Aorta (tissue), 5 donors: ENCODE results near the gene PPARG. TPM values are rescaled to one million over a fixed set of nuclear protein-coding genes. Genes with fewer than 3 reads are reported as not detected.

Experiments
- ATAC-seq: fragments of 200-7000 bp; cut with Tn5 transposase; one replicate; pipeline ENCODE4 v1.9.1; 2022; ENCODE audit warnings: moderate library complexity; ENCODE audit not compliant: low FRiP score
- DNase-seq, 2 donors: peaks; one replicate each; pipeline ENCODE4 v3.0.0-alpha.2; 2020
- H3K27ac ChIP-seq, 2 donors: one replicate each; pipeline ENCODE4 v1.5.1; 2013; ENCODE audit warnings: low read length in 2 of 2, mild to moderate bottlenecking in 2 of 2, moderate library complexity in 2 of 2, control low read depth in 1 of 2, inconsistent platforms in 1 of 2, low read depth in 1 of 2
- H3K27me3 ChIP-seq, 2 donors: one replicate each; pipeline ENCODE4 v1.6.1; 2013; ENCODE audit warnings: control low read depth in 1 of 2, low read length in 1 of 2, mild to moderate bottlenecking in 1 of 2, moderate library complexity in 1 of 2; ENCODE audit not compliant: insufficient read depth in 2 of 2, control insufficient read depth in 1 of 2
- H3K36me3 ChIP-seq, 2 donors: one replicate each; pipeline ENCODE4 v1.6.1; 2013; ENCODE audit warnings: control low read depth in 1 of 2, low read length in 1 of 2, mild to moderate bottlenecking in 1 of 2; ENCODE audit not compliant: insufficient read depth in 2 of 2, control insufficient read depth in 1 of 2
- H3K4me1 ChIP-seq, 2 donors: one replicate each; pipeline ENCODE4 v1.6.1; 2013; ENCODE audit warnings: low read length in 2 of 2, control low read depth in 1 of 2, mild to moderate bottlenecking in 1 of 2, moderate library complexity in 1 of 2; ENCODE audit not compliant: insufficient read depth in 2 of 2, control insufficient read depth in 1 of 2
- H3K4me3 ChIP-seq, 2 donors: one replicate each; pipeline ENCODE4 v1.5.1; 2013; ENCODE audit warnings: low read length in 2 of 2, control low read depth in 1 of 2, mild to moderate bottlenecking in 1 of 2
- H3K9me3 ChIP-seq: one replicate; pipeline ENCODE4 v1.6.1; 2013; ENCODE audit warnings: mild to moderate bottlenecking, low read length; ENCODE audit not compliant: control insufficient read depth
- WGBS, 2 donors: extraction: QIAGEN DNeasy Blood & Tissue Kit; methylation state at CpG; one replicate each; pipeline ENCODE4 v1.1.7; 2013; 5-methylcytosine and 5-hydroxymethylcytosine counted together
- intact Hi-C, 2 donors: fragments of 100-400 bp; cut with DNase I; formaldehyde crosslinking; loops; one replicate each; pipeline versions ENCODE4 v1.14.2 to v1.15.0; 2022
- long read RNA-seq, 2 donors: library from polyadenylated mRNA; unstranded; transcript quantifications; one replicate each; pipeline ENCODE4 v2.0.0, GENCODE V29; 2020 to 2021
- polyA plus RNA-seq, 2 donors: library from polyadenylated mRNA; stranded (reverse); fragments of 200-250 nt; gene quantifications; one replicate each; pipeline ENCODE4 v1.2.3, GENCODE V29; 2013
- total RNA-seq, 2 donors: library from RNA; stranded (reverse); fragmentation: NEBNext Ultra II Directional; extraction: Animal tissue kit (Norgen Biotek cat#: 25700); gene quantifications; one replicate each; pipeline ENCODE4 v1.2.1, GENCODE V29; 2021
- donor health status: healthy with polysubstance abuse.
- donor health status: Bipolar disorder and iron deficiency.
- donor health status: DM: no; HTN: no; CAD: no.
- donor health status: DM: no; HTN: no; CAD: no.
- donor health status: DM: yes; HTN: yes; CAD: no.

Gene PPARG
- 10 to 100 TPM; 17.9 to 21.0 TPM for total RNA-seq
- polyA plus RNA-seq = 10 to 100 TPM in 1 of 2 donors, 1 to 10 TPM in 1; 5.1 to 17.0 TPM
- long read RNA-seq, donor 1, transcript PPARG-206 (8 exons, 2,006 nt) = minor isoform, 11 of 61 reads
- long read RNA-seq, donor 1, transcript PPARG-202 (8 exons, 1,870 nt) = major isoform, 28 of 61 reads
- long read RNA-seq, donor 1, partial matches to known transcripts = 5 of 61 reads
- long read RNA-seq, donor 1, other reads (novel, unspliced or antisense) = 13 of 61 reads
- long read RNA-seq, donor 2, transcript PPARG-202 (8 exons, 1,870 nt) = major isoform, 8 of 18 reads
- long read RNA-seq, donor 2, partial matches to known transcripts = 0 of 18 reads
- long read RNA-seq, donor 2, other reads (novel, unspliced or antisense) = 6 of 18 reads

DNA sequence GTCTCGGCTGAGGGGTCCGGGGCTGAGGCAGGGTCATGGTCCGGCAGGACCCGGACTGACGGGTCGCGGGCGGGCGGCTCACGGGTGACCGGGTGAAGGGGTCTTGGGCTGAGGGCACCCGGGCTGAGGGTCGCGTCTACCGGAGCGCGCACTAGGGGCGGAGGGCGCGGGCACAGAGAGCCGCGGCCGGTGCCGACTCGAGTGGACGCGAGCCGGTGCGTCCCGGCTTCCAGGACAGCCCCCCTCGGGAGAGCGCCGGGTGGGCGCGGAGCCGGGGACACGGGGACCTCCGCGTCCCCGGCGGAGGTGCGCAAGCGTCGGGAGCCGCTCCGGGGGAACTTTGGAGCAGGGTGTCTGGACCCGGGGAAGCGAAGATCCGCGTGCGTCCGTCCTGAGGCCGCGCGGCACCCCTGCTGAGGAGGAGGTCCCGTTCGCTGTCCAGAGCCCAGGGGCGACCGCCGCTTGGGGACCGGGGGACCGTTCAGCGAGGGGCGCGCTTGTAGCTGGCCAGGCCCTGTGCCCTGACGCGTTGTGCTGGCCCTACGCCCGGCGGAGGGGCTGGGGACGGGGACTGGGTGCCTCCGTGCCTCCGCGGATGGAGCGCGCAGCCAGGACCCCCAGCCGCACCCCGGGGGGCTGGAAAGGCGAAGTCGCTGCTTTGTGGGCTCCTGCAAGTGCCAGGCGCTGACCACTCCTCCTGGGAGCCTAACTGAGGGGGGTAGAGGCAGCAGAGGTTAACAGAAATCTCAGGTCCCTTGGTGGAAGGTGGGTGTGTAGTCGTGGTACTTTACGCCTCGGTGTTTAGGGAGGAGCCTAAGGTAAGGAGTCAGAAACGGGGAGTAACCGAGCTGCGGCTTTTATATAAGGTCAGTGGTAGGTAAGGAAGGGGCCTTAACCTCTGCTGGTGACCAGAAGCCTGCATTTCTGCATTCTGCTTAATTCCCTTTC is at the start of gene PPARG:
TSS of gene PPARG (plus strand) at position 889 of the 948 bp plus-strand sequence. CDS start 90,642 bp downstream, outside the sequence.
- Histone ChIP-seq H3K36me3 (no peaks in the 10 kb centered on the region), H3K27ac (no peak within 1 kb of the TSS), H3K4me3 (peak within 1 kb of the TSS; percentile 27 to 62), H3K27me3 (no peaks in the 10 kb centered on the region), H3K9me3 (no peaks in the 10 kb centered on the region), H3K4me1 (no peaks in the 10 kb centered on the region)
- intact Hi-C loops = loop anchor here (10.0 kb wide), 2 partner anchors 154 to 186 kb away; no protein-coding TSS in a partner anchor
- ATAC-seq (peak; percentile 59), DNase-seq (peak; percentile 54 to 81)
- WGBS, 2 donors = 1% methylated on average over 78 to 87 of the region's 87 CpGs

DNA sequence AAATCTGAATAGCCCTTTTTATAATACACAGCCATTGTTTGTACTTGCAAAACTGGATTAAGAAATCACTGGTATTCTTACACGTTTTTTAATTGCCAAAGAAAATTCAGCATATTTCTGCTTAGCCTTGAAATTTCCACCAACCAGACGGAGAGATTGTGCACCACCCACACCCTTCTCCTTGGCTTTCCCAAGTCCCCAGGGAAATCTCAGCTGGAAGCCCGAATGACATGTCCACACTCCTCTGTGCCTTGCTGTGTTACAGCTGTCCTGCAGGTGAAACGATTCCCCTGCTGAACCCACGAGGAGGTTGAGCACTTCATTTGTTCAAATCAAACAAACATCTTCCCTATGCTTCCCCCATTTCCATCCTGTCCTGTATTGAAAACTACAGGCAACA is 49.6 kb upstream of the PPARG start:
- no peak for DNase-seq

DNA sequence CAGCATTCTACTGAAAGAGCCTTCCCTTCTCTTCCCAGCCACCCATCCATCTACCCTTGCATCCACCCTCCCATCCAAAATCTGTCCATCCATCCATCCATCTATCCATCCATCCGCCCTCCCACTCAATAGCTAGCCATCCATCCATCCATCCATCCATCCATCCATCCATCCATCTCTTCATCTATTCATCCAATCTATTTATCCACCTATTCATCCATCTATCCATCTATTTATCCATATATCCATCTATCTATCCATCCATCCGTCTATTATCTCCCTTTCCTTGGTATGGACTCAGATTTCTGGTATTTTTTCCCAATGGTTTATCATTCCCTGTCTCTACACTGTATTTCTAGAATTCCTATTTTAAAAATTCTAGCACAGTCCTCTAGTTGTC is 46.1 kb upstream of the PPARG start:
- intact Hi-C loops = no loop called here

More for the DNA sequence above, 49.6 kb upstream of the PPARG start:
- Histone ChIP-seq H3K9me3 (peaks cover 1% of the 10 kb centered on the region), H3K36me3 (no peaks in the 10 kb centered on the region), H3K27ac (no peak overlapping the region), H3K4me1 (no peaks in the 10 kb centered on the region), H3K4me3 (no peak overlapping the region), H3K27me3 (no peaks in the 10 kb centered on the region)
- WGBS, 2 donors = 7 to 11% methylated on average over 5 of the region's 5 CpGs
- intact Hi-C loops = no loop called here
- ATAC-seq = peak; percentile 73

DNA sequence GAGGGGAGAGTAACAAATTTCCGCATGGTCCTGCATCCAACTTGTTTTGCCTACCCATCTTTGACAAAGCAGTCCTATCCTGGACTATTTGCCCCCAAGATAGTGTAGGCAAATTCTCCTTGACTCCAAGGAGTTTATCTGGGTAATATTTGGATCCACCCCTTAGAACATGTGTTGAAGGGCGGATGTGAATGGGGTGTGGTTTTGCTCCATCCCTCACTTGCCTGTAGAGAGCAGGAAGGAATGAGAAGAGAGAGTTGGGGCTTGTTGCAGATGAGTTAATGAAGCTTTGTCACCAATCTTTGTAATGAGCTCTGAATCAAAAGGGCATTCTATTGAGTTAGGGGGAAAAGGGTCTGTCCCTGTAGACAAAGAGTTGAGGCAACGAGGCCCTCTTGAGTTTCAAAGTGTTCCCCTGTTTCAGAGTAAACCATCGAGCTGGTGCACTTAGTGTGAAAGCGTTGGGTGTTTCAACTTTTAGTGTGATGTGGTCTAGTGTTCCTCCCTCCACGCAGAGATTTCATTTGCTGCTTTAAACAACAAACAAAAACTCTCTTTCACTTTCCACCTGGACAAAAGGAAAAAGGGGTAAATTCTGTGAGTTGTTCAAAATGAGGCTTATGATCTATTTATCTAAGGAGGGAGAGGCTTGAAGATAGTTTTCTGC is 42.2 kb upstream of the PPARG start:
- intact Hi-C loops = no loop called here
- 71 to 73% methylated on average over 6 of the region's 6 CpGs for WGBS, 2 donors
- Histone ChIP-seq H3K27ac (no peak overlapping the region), H3K4me3 (no peak overlapping the region), H3K27me3 (peaks cover 0 to 3% of the 10 kb centered on the region in 2 donors), H3K9me3 (peaks cover under 1% of the 10 kb centered on the region), H3K4me1 (no peaks in the 10 kb centered on the region), H3K36me3 (no peaks in the 10 kb centered on the region)
- DNase-seq = no peak
- ATAC-seq = no peak

More for the DNA sequence above, 46.1 kb upstream of the PPARG start:
- no peak for ATAC-seq
- Histone ChIP-seq H3K27me3 (peaks cover 0 to 3% of the 10 kb centered on the region in 2 donors), H3K36me3 (no peaks in the 10 kb centered on the region), H3K4me3 (no peak overlapping the region), H3K9me3 (peaks cover 1% of the 10 kb centered on the region), H3K27ac (no peak overlapping the region), H3K4me1 (no peaks in the 10 kb centered on the region)
- 60 to 77% methylated on average over 2 of the region's 2 CpGs for WGBS, 2 donors
- no peak for DNase-seq

DNA sequence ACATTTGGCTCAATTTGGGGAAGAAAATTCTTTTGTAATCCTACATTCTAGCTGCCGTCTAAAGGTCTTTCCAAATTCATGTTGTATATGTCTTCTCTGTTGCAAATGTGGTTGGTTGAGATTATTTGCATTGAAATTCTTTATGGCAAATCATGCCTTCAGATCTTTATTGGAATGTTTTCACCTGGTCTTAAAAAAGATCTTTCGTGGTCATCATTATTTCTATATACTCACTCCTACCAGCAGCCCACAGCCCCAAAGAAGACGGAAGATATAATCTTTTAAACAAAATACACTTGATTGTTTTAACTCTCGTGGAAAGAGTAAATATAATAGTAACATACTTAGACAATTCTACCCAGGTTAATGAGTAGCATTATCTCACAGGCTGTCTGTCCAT is 41.5 kb upstream of the PPARG start:
- peaks cover 0 to 3% of the 10 kb centered on the region in 2 donors for H3K27me3 ChIP-seq
- no peak overlapping the region for H3K27ac ChIP-seq
- 79 to 81% methylated on average over 4 of the region's 4 CpGs for WGBS, 2 donors
- no peak for DNase-seq
- no peaks in the 10 kb centered on the region for H3K36me3 ChIP-seq
- no peaks in the 10 kb centered on the region for H3K4me1 ChIP-seq
- H3K9me3 ChIP-seq = no peaks in the 10 kb centered on the region
- H3K4me3 ChIP-seq = no peak overlapping the region
- intact Hi-C loops = no loop called here
- ATAC-seq = no peak

DNA sequence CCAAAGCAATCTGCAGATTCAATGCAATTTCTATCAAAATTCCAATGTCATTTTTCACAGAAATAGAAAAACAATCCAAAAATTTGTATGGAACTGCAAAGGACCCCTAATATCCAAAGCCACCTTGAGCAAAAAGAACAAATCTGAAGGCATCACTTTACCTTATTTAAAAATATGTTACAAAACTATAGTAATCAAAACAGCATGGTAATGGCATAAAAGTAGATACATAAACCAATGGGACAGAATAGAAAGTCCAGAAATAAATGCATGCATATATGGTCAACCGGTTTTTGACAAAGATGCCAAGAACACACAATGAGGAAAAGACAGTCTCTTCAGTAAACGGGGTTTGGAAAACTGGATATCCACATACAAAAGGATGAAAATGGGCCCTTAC is 39.4 kb upstream of the PPARG start:
- H3K27me3 ChIP-seq = peaks cover 0 to 3% of the 10 kb centered on the region in 2 donors
- intact Hi-C loops = no loop called here
- no peak for DNase-seq
- no peaks in the 10 kb centered on the region for H3K4me1 ChIP-seq
- H3K27ac ChIP-seq = no peak overlapping the region
- no peak overlapping the region for H3K4me3 ChIP-seq
- no peaks in the 10 kb centered on the region for H3K9me3 ChIP-seq
- H3K36me3 ChIP-seq = no peaks in the 10 kb centered on the region
- no peak for ATAC-seq
- 93 to 97% methylated on average over 2 of the region's 2 CpGs for WGBS, 2 donors

DNA sequence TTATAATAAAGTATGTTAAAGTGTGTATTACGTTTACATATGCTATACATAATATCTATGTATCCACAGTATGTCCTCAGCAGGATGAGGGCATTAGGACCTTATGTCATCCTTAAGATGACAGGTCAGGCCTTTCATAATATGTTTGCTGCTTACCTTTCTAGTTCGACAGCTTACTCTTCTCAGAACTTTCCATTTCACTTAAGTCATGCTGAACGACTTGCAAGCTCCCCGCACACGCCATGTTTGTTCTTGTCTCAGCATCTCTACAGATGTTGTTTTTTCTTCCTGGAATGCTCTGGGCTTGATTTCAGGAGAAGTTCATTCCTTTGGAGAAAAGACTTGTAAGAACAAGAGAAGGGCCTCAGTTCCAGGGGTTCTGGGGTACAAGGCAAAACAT is 36.0 kb upstream of the PPARG start:
- Histone ChIP-seq H3K36me3 (no peaks in the 10 kb centered on the region), H3K9me3 (no peaks in the 10 kb centered on the region), H3K4me3 (no peak overlapping the region), H3K27me3 (no peaks in the 10 kb centered on the region), H3K27ac (no peak overlapping the region), H3K4me1 (no peaks in the 10 kb centered on the region)
- DNase-seq (no peak), ATAC-seq (no peak)
- WGBS, 2 donors = 59 to 62% methylated on average over 5 of the region's 5 CpGs
- intact Hi-C loops = no loop called here

DNA sequence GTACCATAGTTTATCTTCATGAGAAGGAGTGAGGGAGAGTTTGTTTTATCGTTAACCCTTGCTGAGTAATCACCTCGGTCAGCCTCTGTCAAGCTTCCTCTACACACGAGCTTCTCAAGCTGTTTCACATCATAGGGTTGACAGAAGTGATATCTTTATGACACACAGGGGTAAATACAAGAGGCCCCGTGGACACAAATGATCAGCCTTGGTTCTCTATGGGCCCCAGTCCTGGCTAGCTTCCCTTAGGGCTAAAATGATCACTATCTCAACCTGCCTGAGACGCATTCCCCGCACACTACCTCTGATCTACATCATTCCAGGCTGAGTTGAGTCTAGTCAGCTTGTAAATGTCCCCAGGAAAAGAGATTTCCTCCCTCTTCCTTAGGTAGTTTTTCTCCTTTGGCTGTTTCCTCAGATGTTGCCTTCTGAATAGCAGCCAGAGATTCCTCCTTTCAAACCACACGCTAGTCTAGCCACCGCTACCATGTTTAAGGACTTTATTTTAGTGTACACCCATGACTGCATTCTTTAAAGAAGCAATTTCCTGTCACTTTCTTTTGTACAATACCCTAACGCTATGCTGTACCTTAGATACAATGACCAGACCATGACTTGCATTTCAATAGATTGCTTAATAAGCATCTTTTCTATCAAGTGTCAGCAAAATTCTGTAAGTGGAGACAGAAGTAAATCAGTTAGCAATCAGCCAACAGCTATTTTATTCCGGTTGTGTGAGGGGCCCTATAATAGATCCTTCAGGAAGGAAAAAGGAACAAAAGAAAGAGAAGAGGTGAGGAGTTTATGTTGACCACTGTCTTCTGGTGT is 35.1 kb upstream of the PPARG start:
- intact Hi-C loops = no loop called here
- H3K9me3 ChIP-seq = no peaks in the 10 kb centered on the region
- DNase-seq (no peak), ATAC-seq (no peak)
- H3K36me3 ChIP-seq = no peaks in the 10 kb centered on the region
- H3K4me3 ChIP-seq = no peak overlapping the region
- H3K27ac ChIP-seq = no peak overlapping the region
- 58 to 65% methylated on average over 10 of the region's 10 CpGs for WGBS, 2 donors
- no peaks in the 10 kb centered on the region for H3K27me3 ChIP-seq
- no peaks in the 10 kb centered on the region for H3K4me1 ChIP-seq
